Activated CD8-positive, alpha-beta T cell treated with anti-CD3 and anti-CD28 coated beads, Interleukin-2, amount 10 ng/mL, durations not matched to agents 7 days and 5 days (primary cell): ENCODE results near the gene ZNF442. TPM values are rescaled to one million over a fixed set of nuclear protein-coding genes. Genes with fewer than 3 reads are reported as not detected.
"Not testable (repeated sequence)": the region's sequence is repeated elsewhere in the genome, so short reads cannot be mapped to it uniquely, and the experiment has no call there.

Experiments used
- ATAC-seq: fragments of 150-1000 bp; cut with Tn5 transposase; one replicate; pipeline ENCODE4 v1.10.0; 2021; ENCODE audit warnings: moderate library complexity
- CTCF ChIA-PET: fragments of 350-600 bp; sonication (Branson Sonifier 250); formaldehyde crosslinking; loops from one replicate; lab custom pipeline; 2021; ENCODE audit warnings: antibody characterized with exemption; lab: Charles Lee
- POLR2A ChIA-PET: fragments of 350-600 bp; sonication (Branson Sonifier 250); formaldehyde crosslinking; loops from one replicate; lab custom pipeline; 2021; ENCODE audit warnings: antibody characterized with exemption; lab: Charles Lee
- DNase-seq: peaks from one replicate; pipeline ENCODE4 v3.0.0-alpha.2; 2020
- H3K27ac Mint-ChIP-seq: one replicate; pipeline ENCODE4 v1.8.0; 2021; ENCODE audit warnings: mild to moderate bottlenecking, mixed read lengths
- H3K27me3 Mint-ChIP-seq: one replicate; pipeline ENCODE4 v1.8.0; 2021; ENCODE audit warnings: low read depth, mixed read lengths
- H3K36me3 Mint-ChIP-seq: one replicate; pipeline ENCODE4 v1.8.0; 2021; ENCODE audit warnings: low read depth, mixed read lengths
- H3K4me1 Mint-ChIP-seq: one replicate; pipeline ENCODE4 v1.8.0; 2021; ENCODE audit warnings: low read depth, mixed read lengths
- H3K4me3 Mint-ChIP-seq: one replicate; pipeline ENCODE4 v1.8.0; 2021; ENCODE audit warnings: mild to moderate bottlenecking, mixed read lengths
- H3K9me3 Mint-ChIP-seq: one replicate; pipeline ENCODE4 v1.8.0; 2022; ENCODE audit warnings: mixed read lengths; ENCODE audit not compliant: insufficient read depth
- total RNA-seq, 2 experiments: library from RNA; stranded (reverse); gene quantifications; one replicate each; pipeline ENCODE4 v1.2.3, GENCODE V29; 2021

Gene ZNF442
- total RNA-seq: 1 to 10 TPM; 1.3 to 2.0 TPM

- CTCF ChIA-PET: interaction anchor here (0.8 to 1.6 kb wide), 8 partner anchors 28 to 568 kb away, joined by 3 to 8 read pairs (median 3); partner anchors contain the start of genes ZNF20 and ZNF563
- H3K36me3 Mint-ChIP-seq: peaks cover 12% of the 10 kb centered on the region
These were observed at the start of gene ZNF442 for GRCh38 chr19:12365236-12366162. Gene ZNF442, minus strand, starts transcription at chr19:12365683. Its CDS starts 2,052 bp downstream, at chr19:12363631.

GRCh38 chr19:12411893-12412292 is 46.4 kb upstream of the ZNF442 start:
- POLR2A ChIA-PET: no interaction called here
- Mint-ChIP-seq H3K27ac (no peak overlapping the region), H3K27me3 (no peaks in the 10 kb centered on the region), H3K36me3 (peaks cover 10% of the 10 kb centered on the region), H3K9me3 (peaks cover 20% of the 10 kb centered on the region), H3K4me1 (no peaks in the 10 kb centered on the region), H3K4me3 (no peak overlapping the region)
- DNase-seq (no peak), ATAC-seq (no peak)
- CTCF ChIA-PET: no interaction called here

More at GRCh38 chr19:12365236-12366162, at the start of gene ZNF442:
- ATAC-seq (peak; percentile 99), DNase-seq (peak; percentile 92)
- Mint-ChIP-seq H3K4me3 (peak within 1 kb of the TSS; percentile 89), H3K9me3 (peaks cover 19% of the 10 kb centered on the region), H3K4me1 (peaks cover 23% of the 10 kb centered on the region), H3K27ac (peak within 1 kb of the TSS; percentile 86), H3K27me3 (no peaks in the 10 kb centered on the region)
- POLR2A ChIA-PET: interaction anchor here (0.9 to 1.6 kb wide), 5 partner anchors 32 to 203 kb away, joined by 3 to 15 read pairs (median 4); partner anchors contain the start of genes ZNF136, ZNF44 and ZNF563

GRCh38 chr19:12400633-12401502 is 35.4 kb upstream of the ZNF442 start, which contains the start of gene ZNF799:
Gene ZNF799, minus strand, starts transcription at chr19:12401271. Its CDS starts 201 bp downstream, at chr19:12401070.
- ATAC-seq: peak; percentile 97
- Mint-ChIP-seq H3K36me3 (peaks cover 22% of the 10 kb centered on the region), H3K27ac (peak within 1 kb of the TSS; percentile 82), H3K4me3 (peak within 1 kb of the TSS; percentile 90), H3K4me1 (peaks cover 9% of the 10 kb centered on the region), H3K9me3 (peaks cover 37% of the 10 kb centered on the region), H3K27me3 (no peaks in the 10 kb centered on the region)
- CTCF ChIA-PET: interaction anchor here (1.2 kb wide), 1 partner anchor 95 kb away, joined by 3 read pairs; no protein-coding TSS in a partner anchor
- peak; percentile 92 for DNase-seq
- POLR2A ChIA-PET: interaction anchor here (0.6 kb wide), 1 partner anchor 337 kb away, joined by 4 read pairs; no protein-coding TSS in a partner anchor

GRCh38 chr19:12399901-12400632 is 34.6 kb upstream of the ZNF442 start:
- H3K4me1 Mint-ChIP-seq: not testable (repeated sequence)

GRCh38 chr19:12391148-12391547 is 25.7 kb upstream of the ZNF442 start:
- H3K27ac Mint-ChIP-seq, H3K4me1 Mint-ChIP-seq, CTCF ChIA-PET, H3K4me3 Mint-ChIP-seq, DNase-seq, H3K27me3 Mint-ChIP-seq, ATAC-seq: not testable (repeated sequence)
- POLR2A ChIA-PET: interaction anchor here (0.6 kb wide), 1 partner anchor 550 kb away, joined by 3 read pairs; no protein-coding TSS in a partner anchor
- Mint-ChIP-seq H3K9me3 (peaks cover 38% of the 10 kb centered on the region), H3K36me3 (peaks cover 69% of the 10 kb centered on the region)

More at GRCh38 chr19:12399901-12400632, 34.6 kb upstream of the ZNF442 start:
- ATAC-seq: peak; percentile 33
- Mint-ChIP-seq H3K36me3 (peaks cover 27% of the 10 kb centered on the region), H3K9me3 (peaks cover 33% of the 10 kb centered on the region), H3K4me3 (peak overlapping the region; percentile 90), H3K27ac (peak overlapping the region; percentile 46)
- POLR2A ChIA-PET: interaction anchor here (0.9 kb wide), 1 partner anchor 41 kb away, joined by 3 read pairs; the partner anchor contains the start of gene ZNF443
- peak; percentile 29 for DNase-seq
- CTCF ChIA-PET, H3K27me3 Mint-ChIP-seq: not testable (repeated sequence)

GRCh38 chr19:12386365-12386764 is 20.9 kb upstream of the ZNF442 start:
- CTCF ChIA-PET, ATAC-seq, H3K4me3 Mint-ChIP-seq, H3K4me1 Mint-ChIP-seq, DNase-seq, POLR2A ChIA-PET, H3K27ac Mint-ChIP-seq, H3K27me3 Mint-ChIP-seq: not testable (repeated sequence)
- H3K36me3 Mint-ChIP-seq: peaks cover 55% of the 10 kb centered on the region
- peaks cover 24% of the 10 kb centered on the region for H3K9me3 Mint-ChIP-seq

GRCh38 chr19:12380444-12380737 is 14.9 kb upstream of the ZNF442 start:
- ATAC-seq (no peak), DNase-seq (no peak)
- Mint-ChIP-seq H3K4me3 (no peak overlapping the region), H3K27me3 (no peaks in the 10 kb centered on the region), H3K36me3 (peaks cover 33% of the 10 kb centered on the region), H3K9me3 (peaks cover 37% of the 10 kb centered on the region), H3K4me1 (no peaks in the 10 kb centered on the region), H3K27ac (no peak overlapping the region)
- ChIA-PET POLR2A (no interaction called here), CTCF (no interaction called here)

- ATAC-seq (no peak), DNase-seq (no peak)
- Mint-ChIP-seq H3K36me3 (peaks cover 29% of the 10 kb centered on the region), H3K4me1 (no peaks in the 10 kb centered on the region), H3K27me3 (no peaks in the 10 kb centered on the region), H3K27ac (no peak overlapping the region), H3K4me3 (no peak overlapping the region), H3K9me3 (peaks cover 41% of the 10 kb centered on the region)
- ChIA-PET CTCF (no interaction called here), POLR2A (no interaction called here)
These were observed 14.4 kb upstream of the ZNF442 start for GRCh38 chr19:12379732-12380443.

- H3K36me3 Mint-ChIP-seq: peaks cover 6% of the 10 kb centered on the region
- ChIA-PET CTCF (no interaction called here), POLR2A (no interaction called here)
- no peaks in the 10 kb centered on the region for H3K27me3 Mint-ChIP-seq
- H3K4me1 Mint-ChIP-seq: no peaks in the 10 kb centered on the region
- H3K9me3 Mint-ChIP-seq: peaks cover 32% of the 10 kb centered on the region
- H3K4me3 Mint-ChIP-seq: no peak overlapping the region
- no peak overlapping the region for H3K27ac Mint-ChIP-seq
- ATAC-seq: no peak
- DNase-seq: no peak
These were observed 8.5 kb upstream of the ZNF442 start for GRCh38 chr19:12374026-12374425.

- ATAC-seq (no peak), DNase-seq (peak; percentile 23)
- H3K27me3 Mint-ChIP-seq: no peaks in the 10 kb centered on the region
- peak overlapping the region; percentile 89 for H3K4me3 Mint-ChIP-seq
- peaks cover 19% of the 10 kb centered on the region for H3K9me3 Mint-ChIP-seq
- H3K4me1 Mint-ChIP-seq: peaks cover 23% of the 10 kb centered on the region
- POLR2A ChIA-PET: interaction anchor here (0.9 to 1.6 kb wide), 5 partner anchors 32 to 202 kb away, joined by 3 to 15 read pairs (median 4); partner anchors contain the start of genes ZNF136, ZNF44 and ZNF563
- CTCF ChIA-PET: interaction anchor here (0.8 to 1.3 kb wide), 5 partner anchors 32 to 567 kb away, joined by 3 to 8 read pairs (median 3); partner anchors contain the start of gene ZNF563
- H3K36me3 Mint-ChIP-seq: peaks cover 12% of the 10 kb centered on the region
- H3K27ac Mint-ChIP-seq: peak overlapping the region; percentile 72
These were observed 870 bp downstream of the ZNF442 start for GRCh38 chr19:12364391-12365235.
